ENCODE results near the gene NUB1.

DNA sequence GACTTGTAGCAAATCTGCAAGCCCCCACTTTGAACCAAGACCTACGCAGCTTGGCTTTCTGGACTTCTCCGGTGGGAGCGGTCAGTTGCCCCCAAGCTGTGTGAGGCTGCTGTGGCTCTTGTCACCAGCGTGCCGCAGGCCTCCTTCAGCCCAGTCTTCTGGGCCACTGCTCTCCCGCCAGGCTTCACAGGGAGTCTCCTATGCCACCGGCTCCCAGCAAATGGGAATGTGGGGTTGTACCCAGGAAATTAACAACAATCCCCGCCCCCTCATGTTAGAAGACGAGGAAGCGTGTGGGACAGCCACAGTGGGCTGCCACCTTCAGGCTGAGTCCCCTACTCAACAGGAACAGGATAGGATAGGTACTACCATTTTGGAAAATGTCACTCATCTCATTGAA lies 64.0 kb downstream of the NUB1 start:
- TF ChIP-seq LEF1 (IDR thresholded peaks at IDR 0.05; ENCODE audit: borderline replicate concordance), result no peak
- no peak for TF ChIP-seq FOXM1 (IDR thresholded peaks at IDR 0.05; ENCODE audit: borderline replicate concordance)
- TF ChIP-seq, protein P1, sequence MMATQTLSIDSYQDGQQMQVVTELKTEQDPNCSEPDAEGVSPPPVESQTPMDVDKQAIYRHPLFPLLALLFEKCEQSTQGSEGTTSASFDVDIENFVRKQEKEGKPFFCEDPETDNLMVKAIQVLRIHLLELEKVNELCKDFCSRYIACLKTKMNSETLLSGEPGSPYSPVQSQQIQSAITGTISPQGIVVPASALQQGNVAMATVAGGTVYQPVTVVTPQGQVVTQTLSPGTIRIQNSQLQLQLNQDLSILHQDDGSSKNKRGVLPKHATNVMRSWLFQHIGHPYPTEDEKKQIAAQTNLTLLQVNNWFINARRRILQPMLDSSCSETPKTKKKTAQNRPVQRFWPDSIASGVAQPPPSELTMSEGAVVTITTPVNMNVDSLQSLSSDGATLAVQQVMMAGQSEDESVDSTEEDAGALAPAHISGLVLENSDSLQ (IDR thresholded peaks at IDR 0.05), result no peak
- TF ChIP-seq NFRKB (IDR thresholded peaks at IDR 0.05), result no peak
- no peak for TF ChIP-seq BHLHE40 (IDR thresholded peaks at IDR 0.05; ENCODE audit: borderline replicate concordance)
- TF ChIP-seq FOXA1 (IDR thresholded peaks at IDR 0.05), result no peak
- no peak for TF ChIP-seq SUZ12 (IDR thresholded peaks at IDR 0.05)
- TF ChIP-seq L3MBTL2 (conservative IDR thresholded peaks at IDR 0.05), result no peak
- no peak for TF ChIP-seq TARDBP (IDR thresholded peaks at IDR 0.05)

Data from HEK293T (cell line).